NCI-H82 treated with DMSO at 0.1 percent for 48 hours (cell line): ENCODE data around the gene CXCL12.

Experiments used
- DNase-seq: peaks from one replicate; lab custom pipeline; 2025; ENCODE audit not compliant: unreplicated experiment; lab: John Stamatoyannopoulos, UW

The CXCL12 gene

GRCh38 chr10:44364566-44364965 lies 20.3 kb downstream of the CXCL12 start:
- DNase-seq, result no peak

- DNase-seq, result no peak
These were observed 21.2 kb downstream of the CXCL12 start for GRCh38 chr10:44363716-44364115.

- no peak for DNase-seq
These were observed 21.8 kb downstream of the CXCL12 start for GRCh38 chr10:44362866-44363711.

GRCh38 chr10:44361109-44361508 lies 23.8 kb downstream of the CXCL12 start:
- no peak for DNase-seq

- no peak for DNase-seq
These were observed 26.7 kb downstream of the CXCL12 start for GRCh38 chr10:44358080-44358771.

GRCh38 chr10:44357023-44357540 lies 27.8 kb downstream of the CXCL12 start:
- no peak for DNase-seq

GRCh38 chr10:44356139-44357022 lies 28.5 kb downstream of the CXCL12 start:
- no peak for DNase-seq

GRCh38 chr10:44355630-44356029 lies 29.3 kb downstream of the CXCL12 start:
- no peak for DNase-seq

GRCh38 chr10:44354771-44355170 lies 30.1 kb downstream of the CXCL12 start:
- no peak for DNase-seq

GRCh38 chr10:44353721-44354120 lies 31.2 kb downstream of the CXCL12 start:
- no peak for DNase-seq

- DNase-seq, result no peak
These were observed 31.8 kb downstream of the CXCL12 start for GRCh38 chr10:44353128-44353390.

- DNase-seq, result no peak
These were observed 32.4 kb downstream of the CXCL12 start for GRCh38 chr10:44352316-44353127.

- no peak for DNase-seq
These were observed 36.4 kb downstream of the CXCL12 start for GRCh38 chr10:44348496-44348895.

GRCh38 chr10:44347609-44348400 lies 37.1 kb downstream of the CXCL12 start:
- DNase-seq, result no peak

- DNase-seq, result no peak
These were observed 40.2 kb downstream of the CXCL12 start for GRCh38 chr10:44344727-44345126.

- no peak for DNase-seq
These were observed 41.1 kb downstream of the CXCL12 start for GRCh38 chr10:44343843-44344242.

- no peak for DNase-seq
These were observed 43.0 kb downstream of the CXCL12 start for GRCh38 chr10:44341886-44342285.

- DNase-seq, result no peak
These were observed 44.3 kb downstream of the CXCL12 start for GRCh38 chr10:44340557-44340956.

- no peak for DNase-seq
These were observed 45.7 kb downstream of the CXCL12 start for GRCh38 chr10:44339218-44339617.

- DNase-seq, result no peak
These were observed 47.8 kb downstream of the CXCL12 start for GRCh38 chr10:44337081-44337480.
